ENCODE measurements around the gene EVX2. TPM values are rescaled to one million over a fixed set of nuclear protein-coding genes. Genes with fewer than 3 reads are reported as not detected.

Gene EVX2
- total RNA-seq, 2 experiments from 2014 or later = not detected

GRCh38 chr2:176127774-176128072 lies 44.0 kb upstream of the EVX2 start:
- H3K4me3 Mint-ChIP-seq = no peak overlapping the region
- no peak overlapping the region for H3K27ac Mint-ChIP-seq
- peaks cover 76% of the 10 kb centered on the region for H3K27me3 Mint-ChIP-seq
- H3K36me3 Mint-ChIP-seq = peaks cover 3% of the 10 kb centered on the region
- POLR2A ChIA-PET = no interaction called here
- intact Hi-C loops (cut with micrococcal nuclease) = loop anchor here (1.0 to 5.0 kb wide), 7 partner anchors 45 to 1020 kb away; no protein-coding TSS in a partner anchor
- H3K9me3 Mint-ChIP-seq = no peaks in the 10 kb centered on the region
- CTCF ChIA-PET = interaction anchor here (0.6 to 4.9 kb wide), 27 partner anchors 9 to 1528 kb away, joined by 3 to 149 read pairs (median 6); no protein-coding TSS in a partner anchor
- peaks cover 30% of the 10 kb centered on the region for H3K4me1 Mint-ChIP-seq (ENCODE audit: low read depth)
- no peak for DNase-seq

- peaks cover 74% of the 10 kb centered on the region for H3K27me3 Mint-ChIP-seq
- no peak overlapping the region for H3K4me3 Mint-ChIP-seq
- H3K27ac Mint-ChIP-seq = no peak overlapping the region
- H3K4me1 Mint-ChIP-seq (ENCODE audit: low read depth) = peaks cover 28% of the 10 kb centered on the region
- peaks cover 3% of the 10 kb centered on the region for H3K36me3 Mint-ChIP-seq
- ChIA-PET POLR2A (no interaction called here), CTCF (interaction anchor here (0.6 to 4.9 kb wide), 46 partner anchors 10 to 1635 kb away, joined by 3 to 149 read pairs (median 4); no protein-coding TSS in a partner anchor)
- intact Hi-C loops (cut with micrococcal nuclease) = loop anchor here (1.0 to 5.0 kb wide), 7 partner anchors 45 to 1020 kb away; no protein-coding TSS in a partner anchor
- H3K9me3 Mint-ChIP-seq = no peaks in the 10 kb centered on the region
- DNase-seq = peak; percentile 67
Observed at GRCh38 chr2:176126929-176127773, 43.4 kb upstream of the EVX2 start.

- POLR2A ChIA-PET = no interaction called here
Observed at GRCh38 chr2:176125772-176126054, 42.0 kb upstream of the EVX2 start.

DNA sequence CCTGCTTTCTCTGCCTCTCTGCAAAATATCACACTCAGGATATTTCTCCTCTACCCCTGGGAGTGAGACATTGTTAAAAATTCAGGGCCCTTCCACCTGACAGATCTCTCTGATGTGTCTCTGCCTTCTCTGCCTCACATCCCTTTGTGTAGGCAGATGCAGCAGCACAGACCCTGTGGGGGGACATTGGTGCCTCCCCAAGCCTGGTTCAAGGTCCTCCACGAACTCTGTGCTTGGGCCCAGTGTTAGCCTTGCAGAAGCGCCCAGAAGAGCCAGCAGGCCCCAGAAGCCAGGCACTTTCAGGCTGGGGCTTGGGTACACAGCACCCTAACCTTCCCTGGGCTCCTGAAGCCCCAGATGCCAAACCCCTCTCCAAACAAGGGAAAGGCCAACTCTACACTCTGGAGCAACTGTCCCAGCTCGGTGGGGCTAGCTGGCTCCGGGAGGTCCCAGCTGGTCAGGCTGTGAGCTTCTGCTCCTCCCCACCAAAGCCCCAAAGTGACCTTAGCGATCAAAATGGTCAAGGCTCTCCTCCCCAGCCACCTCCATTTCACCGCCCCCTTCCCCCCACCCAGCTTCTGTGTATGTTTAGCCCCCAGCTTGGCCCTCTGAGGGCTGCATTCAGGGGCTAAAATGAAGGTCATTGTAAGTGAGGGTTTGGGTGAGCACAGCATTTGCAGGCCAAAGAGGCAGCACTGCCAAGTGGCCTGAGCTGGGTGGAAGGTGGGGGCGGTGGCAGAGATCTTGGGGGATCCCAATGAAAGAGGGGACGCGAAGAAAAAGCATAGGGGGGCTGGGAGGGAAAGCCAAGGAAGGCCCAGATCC lies 41.4 kb upstream of the EVX2 start:
- no peak overlapping the region for H3K4me3 Mint-ChIP-seq
- ChIA-PET CTCF (interaction anchor here (2.0 to 4.9 kb wide), 6 partner anchors 28 to 1036 kb away, joined by 9 to 149 read pairs (median 34); no protein-coding TSS in a partner anchor), POLR2A (no interaction called here)
- intact Hi-C loops (cut with micrococcal nuclease) = loop anchor here (5.0 kb wide), 1 partner anchor 47 kb away; no protein-coding TSS in a partner anchor
- no peak for DNase-seq
- peaks cover 77% of the 10 kb centered on the region for H3K27me3 Mint-ChIP-seq
- H3K9me3 Mint-ChIP-seq = no peaks in the 10 kb centered on the region
- no peak overlapping the region for H3K27ac Mint-ChIP-seq
- peaks cover 1% of the 10 kb centered on the region for H3K36me3 Mint-ChIP-seq
- peaks cover 18% of the 10 kb centered on the region for H3K4me1 Mint-ChIP-seq (ENCODE audit: low read depth)

More at GRCh38 chr2:176125772-176126054, 42.0 kb upstream of the EVX2 start:
- DNase-seq = no peak
- CTCF ChIA-PET = interaction anchor here (2.0 to 4.9 kb wide), 6 partner anchors 29 to 1036 kb away, joined by 9 to 149 read pairs (median 34); no protein-coding TSS in a partner anchor
- H3K4me3 Mint-ChIP-seq = no peak overlapping the region
- no peaks in the 10 kb centered on the region for H3K9me3 Mint-ChIP-seq
- peaks cover 74% of the 10 kb centered on the region for H3K27me3 Mint-ChIP-seq
- intact Hi-C loops (cut with micrococcal nuclease) = loop anchor here (2.0 to 5.0 kb wide), 4 partner anchors 47 to 689 kb away; no protein-coding TSS in a partner anchor
- no peak overlapping the region for H3K27ac Mint-ChIP-seq
- H3K4me1 Mint-ChIP-seq (ENCODE audit: low read depth) = peaks cover 20% of the 10 kb centered on the region
- H3K36me3 Mint-ChIP-seq = peaks cover 1% of the 10 kb centered on the region

- Mint-ChIP-seq H3K4me3 (no peak overlapping the region), H3K9me3 (no peaks in the 10 kb centered on the region), H3K4me1 (ENCODE audit: low read depth) (peaks cover 18% of the 10 kb centered on the region), H3K27me3 (peaks cover 84% of the 10 kb centered on the region), H3K27ac (no peak overlapping the region), H3K36me3 (peaks cover 1% of the 10 kb centered on the region)
- intact Hi-C loops (cut with micrococcal nuclease) = no loop called here
- DNase-seq = no peak
- ChIA-PET POLR2A (no interaction called here), CTCF (interaction anchor here (4.0 kb wide), 1 partner anchor 527 kb away, joined by 62 read pairs; no protein-coding TSS in a partner anchor)
Observed at GRCh38 chr2:176124110-176124946, 40.6 kb upstream of the EVX2 start.

DNA sequence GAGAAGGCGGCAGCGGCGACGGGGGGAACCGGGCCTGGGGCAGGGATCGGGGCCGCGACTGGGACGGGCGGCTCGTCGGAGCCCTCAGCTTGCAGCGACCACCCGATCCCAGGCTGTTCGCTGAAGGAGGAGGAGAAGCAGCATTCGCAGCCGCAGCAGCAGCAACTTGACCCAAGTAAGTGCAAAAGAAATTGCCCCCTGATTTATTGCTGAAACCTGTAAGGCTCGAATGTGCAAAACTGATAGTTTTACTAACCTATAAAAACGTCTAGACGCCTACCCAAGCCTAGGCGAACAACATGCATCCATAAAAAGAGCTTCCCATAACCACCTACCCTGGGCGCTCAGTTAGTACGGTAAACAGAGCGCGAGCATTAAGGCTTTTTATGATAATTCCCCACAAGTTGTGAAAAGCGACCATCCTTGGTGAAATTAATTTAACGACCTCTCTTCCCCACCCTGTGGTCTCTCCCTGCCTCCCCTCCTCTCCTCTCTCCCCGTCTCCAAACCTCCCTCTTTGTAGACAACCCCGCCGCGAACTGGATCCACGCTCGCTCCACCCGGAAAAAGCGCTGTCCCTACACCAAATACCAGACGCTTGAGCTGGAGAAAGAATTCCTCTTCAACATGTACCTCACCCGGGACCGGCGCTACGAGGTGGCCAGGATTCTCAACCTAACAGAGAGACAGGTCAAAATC lies 39.8 kb upstream of the EVX2 start:
- DNase-seq = no peak
- peaks cover 3% of the 10 kb centered on the region for H3K36me3 Mint-ChIP-seq

DNA sequence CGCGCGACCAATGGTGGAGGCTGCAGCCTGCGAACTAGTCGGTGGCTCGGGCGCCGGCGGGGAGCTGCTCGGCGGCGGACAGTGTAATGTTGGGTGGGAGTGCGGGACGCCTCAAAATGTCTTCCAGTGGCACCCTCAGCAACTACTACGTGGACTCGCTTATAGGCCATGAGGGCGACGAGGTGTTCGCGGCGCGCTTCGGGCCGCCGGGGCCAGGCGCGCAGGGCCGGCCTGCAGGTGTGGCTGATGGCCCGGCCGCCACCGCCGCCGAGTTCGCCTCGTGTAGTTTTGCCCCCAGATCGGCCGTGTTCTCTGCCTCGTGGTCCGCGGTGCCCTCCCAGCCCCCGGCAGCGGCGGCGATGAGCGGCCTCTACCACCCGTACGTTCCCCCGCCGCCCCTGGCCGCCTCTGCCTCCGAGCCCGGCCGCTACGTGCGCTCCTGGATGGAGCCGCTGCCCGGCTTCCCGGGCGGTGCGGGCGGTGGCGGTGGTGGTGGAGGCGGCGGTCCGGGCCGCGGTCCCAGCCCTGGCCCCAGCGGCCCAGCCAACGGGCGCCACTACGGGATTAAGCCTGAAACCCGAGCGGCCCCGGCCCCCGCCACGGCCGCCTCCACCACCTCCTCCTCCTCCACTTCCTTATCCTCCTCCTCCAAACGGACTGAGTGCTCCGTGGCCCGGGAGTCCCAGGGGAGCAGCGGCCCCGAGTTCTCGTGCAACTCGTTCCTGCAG lies 39.1 kb upstream of the EVX2 start, which contains the start of gene HOXD9:
TSS of gene HOXD9 (plus strand) at position 37 of the 728 bp plus-strand sequence. CDS start at position 87, 50 bp downstream.
- CTCF ChIA-PET = interaction anchor here (1.3 kb wide), 1 partner anchor 515 kb away, joined by 4 read pairs; no protein-coding TSS in a partner anchor
- DNase-seq = no peak
- Mint-ChIP-seq H3K27me3 (peaks cover 82% of the 10 kb centered on the region), H3K36me3 (peaks cover 4% of the 10 kb centered on the region), H3K9me3 (no peaks in the 10 kb centered on the region), H3K4me3 (no peak within 1 kb of the TSS), H3K27ac (no peak within 1 kb of the TSS), H3K4me1 (ENCODE audit: low read depth) (peaks cover 10% of the 10 kb centered on the region)
- POLR2A ChIA-PET = no interaction called here
- intact Hi-C loops (cut with micrococcal nuclease) = no loop called here

More for the DNA sequence above, 39.8 kb upstream of the EVX2 start:
- H3K9me3 Mint-ChIP-seq = no peaks in the 10 kb centered on the region
- no peak overlapping the region for H3K27ac Mint-ChIP-seq
- H3K4me1 Mint-ChIP-seq (ENCODE audit: low read depth) = peaks cover 17% of the 10 kb centered on the region
- H3K27me3 Mint-ChIP-seq = peaks cover 82% of the 10 kb centered on the region
- ChIA-PET POLR2A (no interaction called here), CTCF (interaction anchor here (1.3 kb wide), 1 partner anchor 515 kb away, joined by 4 read pairs; no protein-coding TSS in a partner anchor)
- H3K4me3 Mint-ChIP-seq = no peak overlapping the region
- intact Hi-C loops (cut with micrococcal nuclease) = no loop called here

DNA sequence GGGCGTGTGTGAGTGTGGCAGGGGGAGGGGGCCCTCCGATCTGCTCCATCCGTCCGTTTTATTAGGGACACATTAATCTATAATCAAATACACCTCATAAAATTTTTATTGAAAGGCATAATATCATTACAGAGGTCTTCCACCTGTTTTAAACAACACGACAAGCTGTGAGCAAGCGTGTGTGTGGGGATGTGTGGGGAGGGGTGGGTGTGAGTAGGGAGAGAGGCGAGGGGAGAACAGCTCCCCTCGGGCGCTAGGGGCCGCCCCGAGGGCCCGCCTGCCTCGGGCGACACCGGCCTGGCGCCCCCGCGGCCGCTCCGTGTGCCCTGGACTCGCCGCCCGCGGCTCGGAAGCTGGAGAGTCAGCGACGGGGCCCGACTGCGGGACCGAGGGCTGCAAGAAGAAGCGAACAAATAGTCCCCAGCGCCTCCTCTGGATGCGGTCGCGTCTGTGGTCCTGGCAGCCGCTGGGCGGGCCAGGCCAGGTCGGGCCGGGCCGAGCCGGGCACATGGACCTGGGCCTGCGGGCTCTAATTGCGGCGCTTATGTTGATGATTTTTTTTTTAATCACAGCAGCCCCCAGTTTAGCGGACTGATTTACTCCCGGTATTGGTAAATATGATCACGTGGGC lies 38.4 kb upstream of the EVX2 start:
- intact Hi-C loops (cut with micrococcal nuclease) = no loop called here
- Mint-ChIP-seq H3K9me3 (no peaks in the 10 kb centered on the region), H3K27ac (no peak overlapping the region), H3K27me3 (peaks cover 82% of the 10 kb centered on the region), H3K4me1 (ENCODE audit: low read depth) (peaks cover 10% of the 10 kb centered on the region), H3K36me3 (peaks cover 4% of the 10 kb centered on the region), H3K4me3 (no peak overlapping the region)
- ChIA-PET POLR2A (no interaction called here), CTCF (interaction anchor here (1.3 to 2.2 kb wide), 2 partner anchors 333 to 516 kb away, joined by 4 to 9 read pairs; no protein-coding TSS in a partner anchor)
- no peak for DNase-seq

DNA sequence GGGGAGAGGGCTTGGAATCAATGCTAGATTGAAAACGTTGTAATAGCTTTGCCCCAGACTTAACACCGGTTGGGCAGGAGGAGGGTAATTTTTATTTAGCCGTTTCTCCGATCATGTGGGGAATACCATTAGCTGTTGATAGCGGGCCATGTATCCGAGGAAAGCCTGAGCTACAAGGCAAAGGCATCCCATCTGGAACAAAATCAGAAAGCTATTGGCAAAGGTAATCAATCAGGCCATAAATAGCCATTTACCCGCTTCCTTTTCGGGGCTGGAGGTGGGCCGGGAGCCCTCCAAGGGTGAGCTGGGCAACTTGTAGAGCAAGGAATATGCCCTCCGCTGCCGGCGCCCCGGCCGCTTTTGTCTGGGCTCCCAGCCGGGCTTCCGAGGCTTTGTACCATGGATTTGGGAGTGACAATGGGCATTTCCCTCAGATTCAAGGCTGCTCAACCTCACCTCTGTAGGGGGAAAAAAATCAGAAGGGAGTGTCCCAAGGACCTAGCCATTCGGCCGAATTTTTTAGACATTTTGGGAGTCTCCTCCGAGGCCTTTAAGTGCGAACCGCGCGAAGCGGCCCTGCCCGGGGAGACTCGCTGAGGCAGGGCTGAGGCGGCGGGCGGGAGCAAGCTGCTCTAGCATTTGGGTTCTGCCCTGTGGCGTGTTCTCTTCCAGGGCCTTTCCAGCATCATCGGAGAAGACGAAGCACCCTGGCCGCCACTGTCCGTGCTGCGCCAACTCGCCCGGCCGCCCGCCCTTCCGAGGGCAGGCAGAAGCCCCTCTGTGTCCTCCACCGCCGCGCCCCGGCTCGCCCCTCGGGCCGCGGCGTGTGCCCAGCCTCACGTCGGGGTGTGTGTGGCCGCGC lies 37.7 kb upstream of the EVX2 start:
- Mint-ChIP-seq H3K4me3 (no peak overlapping the region), H3K36me3 (peaks cover 8% of the 10 kb centered on the region), H3K9me3 (no peaks in the 10 kb centered on the region), H3K4me1 (ENCODE audit: low read depth) (peaks cover 10% of the 10 kb centered on the region), H3K27ac (no peak overlapping the region), H3K27me3 (peaks cover 83% of the 10 kb centered on the region)
- ChIA-PET CTCF (interaction anchor here (1.1 to 2.2 kb wide), 3 partner anchors 11 to 333 kb away, joined by 7 to 9 read pairs (median 8); no protein-coding TSS in a partner anchor), POLR2A (no interaction called here)
- no peak for DNase-seq
- intact Hi-C loops (cut with micrococcal nuclease) = no loop called here

All from activated CD4-positive, alpha-beta memory T cell treated with anti-CD3 and anti-CD28 coated beads for 36 hours (primary cell).